Common myeloid progenitor, CD34-positive (primary cell): ENCODE measurements around the gene STK4.

ENCODE experiments used
- CTCF ChIA-PET: fragments of 350-600 bp; sonication (Branson Sonifier 250); formaldehyde crosslinking; loops from one replicate; lab custom pipeline; 2021; ENCODE audit warnings: antibody characterized with exemption; lab: Charles Lee
- POLR2A ChIA-PET: fragments of 350-600 bp; sonication (Branson Sonifier 250); formaldehyde crosslinking; loops from one replicate; lab custom pipeline; 2021; ENCODE audit warnings: antibody characterized with exemption; lab: Charles Lee
- DNase-seq, 3 donors: peaks; one replicate each; pipeline versions ENCODE4 v3.0.0 to v3.0.0-alpha.2; 2013
- H3K27ac ChIP-seq, 2 experiments: 1 replicate in 1 of 2; 2 replicates in 1 of 2; pipeline ENCODE4 v1.7.0; 2013; ENCODE audit warnings: inconsistent platforms in 2 of 2, low read length in 2 of 2, mild to moderate bottlenecking in 2 of 2, low read depth in 1 of 2, moderate library complexity in 1 of 2; ENCODE audit not compliant: severe bottlenecking in 2 of 2, insufficient read depth in 1 of 2, poor library complexity in 1 of 2
- H3K27me3 ChIP-seq, 5 experiments: replicated peaks in 2 of 5; 1 replicate in 3 of 5; 2 replicates in 2 of 5; pipeline versions ENCODE4 v1.6.1 to v1.7.0; 2013; ENCODE audit warnings: low read length in 4 of 5, mild to moderate bottlenecking in 2 of 5, moderate library complexity in 2 of 5, inconsistent platforms in 1 of 5; ENCODE audit not compliant: insufficient read depth in 5 of 5, control insufficient read depth in 4 of 5
- H3K36me3 ChIP-seq, 4 experiments: 1 replicate in 2 of 4; 2 replicates in 2 of 4; pipeline versions ENCODE4 v1.6.1 to v1.7.0; 2013; ENCODE audit warnings: low read length in 3 of 4, control low read depth in 1 of 4, mild to moderate bottlenecking in 1 of 4; ENCODE audit not compliant: control insufficient read depth in 4 of 4, insufficient read depth in 4 of 4
- H3K4me1 ChIP-seq, 4 experiments: 1 replicate in 3 of 4; 2 replicates in 1 of 4; pipeline versions ENCODE4 v1.6.1 to v1.7.1; 2013; ENCODE audit warnings: low read length in 3 of 4, mild to moderate bottlenecking in 3 of 4, control low read depth in 1 of 4, inconsistent platforms in 1 of 4, moderate library complexity in 1 of 4; ENCODE audit not compliant: control insufficient read depth in 4 of 4, insufficient read depth in 4 of 4; ENCODE audit errors: control extremely low read depth in 1 of 4
- H3K4me3 ChIP-seq, 7 experiments: 1 replicate in 4 of 7; 2 replicates in 3 of 7; pipeline versions ENCODE4 v1.5.1 to v1.7.0; 2013; ENCODE audit warnings: mild to moderate bottlenecking in 7 of 7, low read length in 6 of 7, moderate library complexity in 6 of 7, inconsistent platforms in 2 of 7, low read depth in 2 of 7, control low read depth in 1 of 7; ENCODE audit not compliant: insufficient read depth in 4 of 7, control insufficient read depth in 1 of 7; ENCODE audit errors: extremely low read depth in 1 of 7
- H3K9me3 ChIP-seq, 5 experiments: 1 replicate in 4 of 5; 2 replicates in 1 of 5; pipeline versions ENCODE4 v1.6.1 to v1.7.1; 2013; ENCODE audit warnings: low read length in 4 of 5, mild to moderate bottlenecking in 2 of 5, inconsistent platforms in 1 of 5, low read depth in 1 of 5, moderate library complexity in 1 of 5; ENCODE audit not compliant: control insufficient read depth in 4 of 5, insufficient read depth in 2 of 5; ENCODE audit errors: control extremely low read depth in 1 of 5
- WGBS: methylation state at CpG from one replicate; pipeline ENCODE4 v1.1.5; 2013; ENCODE audit not compliant: insufficient coverage; 5-methylcytosine and 5-hydroxymethylcytosine counted together

Gene STK4

GRCh38 chr20:45083127-45083526, 116.8 kb downstream of the STK4 start:
- ChIA-PET CTCF (interaction anchor here (0.6 to 2.2 kb wide), 6 partner anchors 12 to 208 kb away, joined by 3 to 15 read pairs (median 4); no protein-coding TSS in a partner anchor), POLR2A (no interaction called here)
- WGBS, result no CpG with 5 or more reads among the region's 1 CpG
- no peak overlapping the region for H3K4me3 ChIP-seq
- H3K27ac ChIP-seq, result no peak overlapping the region
- H3K36me3 ChIP-seq, result peaks cover 9 to 52% (median 29%) of the 10 kb centered on the region in 4 experiments
- peaks cover 0 to 3% (median 1%) of the 10 kb centered on the region in 4 experiments for H3K4me1 ChIP-seq
- H3K27me3 ChIP-seq, result no peaks in the 10 kb centered on the region
- H3K9me3 ChIP-seq, result peaks cover 0 to 14% (median 6%) of the 10 kb centered on the region in 5 experiments
- no peak for DNase-seq

- POLR2A ChIA-PET, result no interaction called here
- DNase-seq, result peak in 1 of 3 donors; percentile 13
- Histone ChIP-seq H3K4me3 (no peak overlapping the region), H3K27ac (no peak overlapping the region), H3K4me1 (peaks cover 0 to 3% (median 1%) of the 10 kb centered on the region in 4 experiments), H3K9me3 (peaks cover 0 to 14% (median 6%) of the 10 kb centered on the region in 5 experiments), H3K36me3 (peaks cover 7 to 36% (median 24%) of the 10 kb centered on the region in 4 experiments), H3K27me3 (no peaks in the 10 kb centered on the region)
- WGBS, result 86% methylated on average over 1 of the region's 2 CpGs
- CTCF ChIA-PET, result interaction anchor here (1.4 to 15.5 kb wide), 2 partner anchors 22 to 35 kb away, joined by 3 to 199 read pairs; no protein-coding TSS in a partner anchor
Observed at GRCh38 chr20:45085289-45085688, 119.0 kb downstream of the STK4 start.

- WGBS, result no CpG with 5 or more reads among the region's 1 CpG
- no peak for DNase-seq
- peaks cover 0 to 3% (median 1%) of the 10 kb centered on the region in 4 experiments for H3K4me1 ChIP-seq
- H3K4me3 ChIP-seq, result no peak overlapping the region
- peaks cover 0 to 14% (median 6%) of the 10 kb centered on the region in 5 experiments for H3K9me3 ChIP-seq
- H3K27ac ChIP-seq, result no peak overlapping the region
- no peaks in the 10 kb centered on the region for H3K27me3 ChIP-seq
- ChIA-PET CTCF (interaction anchor here (1.3 to 15.5 kb wide), 5 partner anchors 9 to 35 kb away, joined by 3 to 199 read pairs (median 5); no protein-coding TSS in a partner anchor), POLR2A (no interaction called here)
- H3K36me3 ChIP-seq, result peaks cover 7 to 30% (median 21%) of the 10 kb centered on the region in 4 experiments
Observed at GRCh38 chr20:45085867-45086266, 119.6 kb downstream of the STK4 start.

GRCh38 chr20:45087097-45087790, 120.9 kb downstream of the STK4 start:
- WGBS, result 83% methylated on average over 1 of the region's 3 CpGs
- Histone ChIP-seq H3K27me3 (no peaks in the 10 kb centered on the region), H3K36me3 (peaks cover 0 to 17% (median 12%) of the 10 kb centered on the region in 4 experiments), H3K4me1 (peaks cover 0 to 3% (median 1%) of the 10 kb centered on the region in 4 experiments), H3K27ac (no peak overlapping the region), H3K4me3 (no peak overlapping the region), H3K9me3 (peaks cover 0 to 9% (median 6%) of the 10 kb centered on the region in 5 experiments)
- POLR2A ChIA-PET, result no interaction called here
- CTCF ChIA-PET, result interaction anchor here (0.6 to 15.5 kb wide), 6 partner anchors 8 to 76 kb away, joined by 3 to 199 read pairs (median 4); no protein-coding TSS in a partner anchor
- peak in 2 of 3 donors; percentile 27 to 36 for DNase-seq

GRCh38 chr20:45087814-45088213, 121.5 kb downstream of the STK4 start:
- 86% methylated on average over 1 of the region's 1 CpG for WGBS
- Histone ChIP-seq H3K27ac (no peak overlapping the region), H3K36me3 (peaks cover 0 to 12% (median 7%) of the 10 kb centered on the region in 4 experiments), H3K27me3 (no peaks in the 10 kb centered on the region), H3K4me3 (no peak overlapping the region), H3K9me3 (peaks cover 0 to 4% (median 3%) of the 10 kb centered on the region in 5 experiments), H3K4me1 (peaks cover 0 to 3% (median 1%) of the 10 kb centered on the region in 4 experiments)
- ChIA-PET CTCF (interaction anchor here (15.5 kb wide), 1 partner anchor 37 kb away, joined by 199 read pairs; no protein-coding TSS in a partner anchor), POLR2A (no interaction called here)
- no peak for DNase-seq

GRCh38 chr20:45088247-45088646, 121.9 kb downstream of the STK4 start:
- peaks cover 0 to 3% (median 1%) of the 10 kb centered on the region in 4 experiments for H3K4me1 ChIP-seq
- H3K27ac ChIP-seq, result no peak overlapping the region
- WGBS, result 98% methylated on average over 7 of the region's 7 CpGs
- H3K9me3 ChIP-seq, result peaks cover 0 to under 1% (median 0%) of the 10 kb centered on the region in 5 experiments
- peaks cover 0 to 8% (median 3%) of the 10 kb centered on the region in 4 experiments for H3K36me3 ChIP-seq
- ChIA-PET POLR2A (no interaction called here), CTCF (interaction anchor here (15.5 kb wide), 1 partner anchor 37 kb away, joined by 199 read pairs; no protein-coding TSS in a partner anchor)
- no peak for DNase-seq
- no peak overlapping the region for H3K4me3 ChIP-seq
- no peaks in the 10 kb centered on the region for H3K27me3 ChIP-seq
